ENCODE results near the gene MAGIX. TPM values are rescaled to one million over a fixed set of nuclear protein-coding genes. Genes with fewer than 3 reads are reported as not detected.

MAGIX gene
- polyA plus RNA-seq, 3 donors = 1.1 to 2.0 (median 1.5) TPM

GRCh38 chrX:49210406-49210805, 47.8 kb downstream of the MAGIX start:
- no peak overlapping the region for H3K4me3 ChIP-seq (replicated peaks in 1 of 3; ENCODE audit: low read depth in 2 of 3, low read length in 3 of 3)
- H3K27me3 ChIP-seq (ENCODE audit: control insufficient read depth in 2 of 2, insufficient read depth in 2 of 2, low read length in 2 of 2) = no peaks in the 10 kb centered on the region
- no peak overlapping the region for H3K27ac ChIP-seq (ENCODE audit: low read depth in 1 of 2, low read length in 2 of 2)
- Mint-ChIP-seq H3K4me1 (peaks cover 3% of the 10 kb centered on the region), H3K27ac (peak overlapping the region in 1 of 7 donors; percentile 34), H3K4me3 (no peak overlapping the region), H3K27me3 (ENCODE audit: low read depth in 3 of 3) (peaks cover 2 to 5% (median 4%) of the 10 kb centered on the region in 3 donors), H3K9me3 (peaks cover 0 to 6% (median 1%) of the 10 kb centered on the region in 7 donors), H3K36me3 (no peaks in the 10 kb centered on the region)
- H3K9me3 ChIP-seq (replicated peaks in 1 of 2; ENCODE audit: control insufficient read depth in 1 of 2, insufficient read depth in 1 of 2, low read length in 2 of 2) = no peaks in the 10 kb centered on the region
- intact Hi-C loops (cut with micrococcal nuclease) = no loop called here
- WGBS (ENCODE audit: insufficient coverage) = no CpG with 5 or more reads among the region's 8 CpGs
- H3K79me2 ChIP-seq (ENCODE audit: insufficient read depth, low read length) = no peaks in the 10 kb centered on the region
- H3K9ac ChIP-seq (ENCODE audit: insufficient read depth, low read length, poor library complexity, severe bottlenecking) = no peak overlapping the region
- no peaks in the 10 kb centered on the region for H3K36me3 ChIP-seq (replicated peaks in 1 of 2; ENCODE audit: control insufficient read depth in 1 of 2, insufficient read depth in 2 of 2, low read length in 2 of 2)
- DNase-seq = no peak
- TF ChIP-seq CTCF (IDR thresholded peaks at IDR 0.05) = no peak
- no peak overlapping the region for H2AFZ ChIP-seq (ENCODE audit: insufficient read depth, low read depth, low read length, poor library complexity, severe bottlenecking)
- H4K20me1 ChIP-seq (ENCODE audit: insufficient read depth, low read length) = no peaks in the 10 kb centered on the region
- H3K4me1 ChIP-seq (ENCODE audit: control insufficient read depth in 1 of 2, insufficient read depth in 2 of 2, low read length in 2 of 2) = no peaks in the 10 kb centered on the region
- no peak overlapping the region for H3K4me2 ChIP-seq (replicated peaks; ENCODE audit: extremely low read depth, low read length, poor library complexity, severe bottlenecking)

- no peaks in the 10 kb centered on the region for H3K27me3 ChIP-seq (ENCODE audit: control insufficient read depth in 2 of 2, insufficient read depth in 2 of 2, low read length in 2 of 2)
- H2AFZ ChIP-seq (ENCODE audit: insufficient read depth, low read depth, low read length, poor library complexity, severe bottlenecking) = no peak overlapping the region
- no peaks in the 10 kb centered on the region for H3K36me3 ChIP-seq (replicated peaks in 1 of 2; ENCODE audit: control insufficient read depth in 1 of 2, insufficient read depth in 2 of 2, low read length in 2 of 2)
- peaks cover 3% of the 10 kb centered on the region for H3K4me1 Mint-ChIP-seq
- no peaks in the 10 kb centered on the region for H3K79me2 ChIP-seq (ENCODE audit: insufficient read depth, low read length)
- H3K27ac Mint-ChIP-seq = no peak overlapping the region
- H3K4me3 ChIP-seq (replicated peaks in 1 of 3; ENCODE audit: low read depth in 2 of 3, low read length in 3 of 3) = no peak overlapping the region
- no peaks in the 10 kb centered on the region for H3K36me3 Mint-ChIP-seq
- no peak overlapping the region for H3K4me2 ChIP-seq (replicated peaks; ENCODE audit: extremely low read depth, low read length, poor library complexity, severe bottlenecking)
- intact Hi-C loops (cut with micrococcal nuclease) = no loop called here
- WGBS (ENCODE audit: insufficient coverage) = no CpG with 5 or more reads among the region's 9 CpGs
- H3K27me3 Mint-ChIP-seq (ENCODE audit: low read depth in 3 of 3) = peaks cover 2 to 5% (median 4%) of the 10 kb centered on the region in 3 donors
- peaks cover 0 to 6% (median 1%) of the 10 kb centered on the region in 7 donors for H3K9me3 Mint-ChIP-seq
- no peaks in the 10 kb centered on the region for H4K20me1 ChIP-seq (ENCODE audit: insufficient read depth, low read length)
- no peak overlapping the region for H3K4me3 Mint-ChIP-seq
- no peak for TF ChIP-seq CTCF (IDR thresholded peaks at IDR 0.05)
- no peak overlapping the region for H3K27ac ChIP-seq (ENCODE audit: low read depth in 1 of 2, low read length in 2 of 2)
- no peak overlapping the region for H3K9ac ChIP-seq (ENCODE audit: insufficient read depth, low read length, poor library complexity, severe bottlenecking)
- DNase-seq = no peak
- no peaks in the 10 kb centered on the region for H3K4me1 ChIP-seq (ENCODE audit: control insufficient read depth in 1 of 2, insufficient read depth in 2 of 2, low read length in 2 of 2)
- no peaks in the 10 kb centered on the region for H3K9me3 ChIP-seq (replicated peaks in 1 of 2; ENCODE audit: control insufficient read depth in 1 of 2, insufficient read depth in 1 of 2, low read length in 2 of 2)
Measured at GRCh38 chrX:49211074-49211473, 48.5 kb downstream of the MAGIX start.
